ENCODE data around the gene COL6A2.
"Not testable (repeated sequence)": the region's sequence is repeated elsewhere in the genome, so short reads cannot be mapped to it uniquely, and the experiment has no call there.

The COL6A2 gene

DNA sequence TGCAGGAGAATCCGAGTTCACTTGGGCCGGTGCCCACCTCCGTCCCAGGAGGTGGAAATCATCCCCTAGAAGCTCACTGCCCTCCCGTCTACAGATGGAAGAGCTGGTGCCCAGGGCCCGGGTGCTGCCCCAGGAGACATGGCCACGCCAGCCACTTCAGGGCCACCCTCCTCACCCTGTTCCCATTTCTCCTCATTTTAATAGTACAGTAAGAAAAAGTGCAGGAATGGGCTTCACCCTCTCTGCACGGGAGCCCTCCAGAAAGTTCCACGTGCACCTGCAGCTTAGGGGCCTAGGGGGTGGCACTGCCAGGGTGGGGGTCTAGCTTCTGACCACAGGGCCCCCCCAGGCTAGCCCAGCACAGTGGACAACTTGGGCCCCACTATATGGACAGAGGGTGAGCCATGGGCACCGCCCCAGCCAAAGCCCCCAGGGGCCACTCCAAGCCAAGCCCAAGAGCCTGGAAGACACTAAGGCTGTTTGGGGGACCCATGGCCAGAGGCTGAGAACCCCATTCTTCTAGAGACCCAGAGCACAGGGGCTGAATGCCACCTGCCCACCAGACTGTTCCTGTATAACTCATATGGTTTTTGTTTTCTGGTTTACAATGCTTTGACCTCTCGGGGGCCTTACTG is 60.9 kb downstream of the COL6A2 start:
- DNase-seq, result no peak

DNA sequence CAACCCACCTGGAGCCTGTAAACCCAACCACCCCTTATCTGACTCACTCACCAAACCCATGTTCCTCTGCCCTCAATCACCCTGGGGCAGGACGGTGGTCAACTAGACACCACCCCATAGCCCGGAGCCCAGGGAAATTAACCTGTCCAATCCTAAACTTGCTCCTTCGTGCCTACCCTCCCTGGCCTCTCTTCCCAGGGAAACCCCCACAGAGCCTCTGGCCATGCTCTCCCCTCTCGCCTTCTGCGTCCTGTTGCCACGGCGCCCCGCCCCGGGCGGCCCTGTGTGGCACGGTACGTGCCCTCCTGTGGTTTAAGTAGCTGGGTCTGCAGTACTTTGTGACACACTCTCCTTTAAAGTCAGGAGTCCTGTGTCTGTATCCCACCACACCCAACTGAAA is 61.5 kb downstream of the COL6A2 start:
- DNase-seq, result no peak

DNA sequence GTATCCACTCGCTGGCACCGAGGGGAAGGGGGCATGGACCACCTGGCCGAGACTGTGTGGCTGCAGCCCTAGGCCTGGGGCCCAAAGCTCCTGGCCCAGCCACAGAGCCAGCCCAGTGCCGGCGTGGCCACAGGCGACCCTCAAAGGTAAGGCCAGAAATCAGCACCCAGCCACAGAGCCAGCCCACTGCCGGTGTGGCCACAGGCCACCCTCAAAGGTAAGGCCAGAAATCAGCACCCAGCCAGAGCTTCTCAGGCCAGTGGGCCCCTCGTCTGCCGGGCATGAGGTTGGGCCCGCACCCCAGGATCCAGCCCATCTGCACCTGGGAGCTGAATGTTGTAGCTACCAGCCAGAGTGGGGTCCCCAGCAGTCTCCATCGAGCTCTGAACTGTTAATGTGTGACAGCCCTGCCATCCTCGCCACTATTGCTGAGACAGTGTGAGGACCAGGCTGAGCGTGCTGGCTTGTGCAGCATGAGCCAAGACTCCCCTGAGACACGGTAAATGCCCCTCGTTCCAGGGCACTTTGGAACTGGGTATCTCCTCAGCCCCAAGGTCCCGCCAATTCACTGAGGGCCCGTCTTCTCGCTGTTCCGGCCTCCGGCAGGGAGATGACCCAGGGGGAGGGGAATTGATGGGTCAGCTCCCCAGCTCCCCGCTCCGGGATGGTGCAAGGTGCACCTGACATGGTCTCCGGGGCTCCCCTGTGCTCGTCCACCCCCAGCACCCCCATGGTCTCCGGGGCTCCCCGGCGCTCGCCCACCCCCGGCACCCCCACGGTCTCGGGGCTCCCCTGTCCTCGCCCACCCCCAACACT is 62.1 kb downstream of the COL6A2 start:
- no peak for DNase-seq

DNA sequence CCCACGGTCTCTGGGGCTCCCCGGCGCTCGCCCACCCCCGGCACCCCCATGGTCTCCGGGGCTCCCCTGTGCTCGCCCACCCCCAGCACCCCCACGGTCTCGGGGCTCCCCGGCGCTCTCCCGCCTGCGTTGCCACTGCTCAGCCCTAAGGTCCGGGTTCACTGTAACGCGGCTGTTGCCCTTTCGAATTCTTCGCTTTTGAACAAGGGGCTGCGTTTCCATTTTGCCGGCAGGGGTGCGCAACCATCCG is 62.7 kb downstream of the COL6A2 start:
- no peak for DNase-seq

DNA sequence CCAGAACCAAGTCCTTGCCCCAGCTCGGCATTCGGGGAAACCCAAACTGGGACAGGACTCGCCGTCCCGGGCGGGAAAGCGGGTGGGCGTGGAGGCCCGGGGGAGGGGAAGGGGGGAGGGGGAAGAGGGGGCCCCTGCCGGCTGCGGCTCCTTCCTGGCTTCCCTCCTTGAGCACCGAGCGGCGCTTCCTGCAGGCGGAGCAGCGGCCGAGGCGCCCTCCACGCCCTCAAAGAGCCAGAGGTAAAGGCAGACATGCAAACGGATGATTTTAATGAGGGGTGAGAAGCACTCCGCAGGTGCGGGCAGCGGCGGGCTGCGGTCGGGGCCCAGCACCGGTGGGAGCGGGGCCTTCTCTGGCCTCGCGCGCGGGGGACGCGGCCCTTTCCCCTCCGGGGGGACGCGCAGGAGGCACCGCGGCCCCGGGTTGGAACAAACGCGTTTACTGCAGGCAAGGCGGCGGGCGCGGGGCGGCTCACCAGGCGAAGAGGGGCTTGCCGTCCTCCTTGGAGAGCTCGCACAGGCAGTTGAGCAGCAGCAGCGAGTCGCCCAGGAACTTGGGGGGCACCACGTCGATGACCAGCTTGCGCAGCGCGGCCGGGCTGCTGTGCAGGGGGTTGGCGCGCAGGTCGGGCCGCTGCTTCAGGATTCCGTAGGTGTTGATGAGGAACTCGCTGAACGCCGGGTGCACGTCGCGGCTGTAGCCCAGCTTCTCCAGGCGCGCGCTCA is 63.2 kb downstream of the COL6A2 start:
- DNase-seq, result no peak

DNA sequence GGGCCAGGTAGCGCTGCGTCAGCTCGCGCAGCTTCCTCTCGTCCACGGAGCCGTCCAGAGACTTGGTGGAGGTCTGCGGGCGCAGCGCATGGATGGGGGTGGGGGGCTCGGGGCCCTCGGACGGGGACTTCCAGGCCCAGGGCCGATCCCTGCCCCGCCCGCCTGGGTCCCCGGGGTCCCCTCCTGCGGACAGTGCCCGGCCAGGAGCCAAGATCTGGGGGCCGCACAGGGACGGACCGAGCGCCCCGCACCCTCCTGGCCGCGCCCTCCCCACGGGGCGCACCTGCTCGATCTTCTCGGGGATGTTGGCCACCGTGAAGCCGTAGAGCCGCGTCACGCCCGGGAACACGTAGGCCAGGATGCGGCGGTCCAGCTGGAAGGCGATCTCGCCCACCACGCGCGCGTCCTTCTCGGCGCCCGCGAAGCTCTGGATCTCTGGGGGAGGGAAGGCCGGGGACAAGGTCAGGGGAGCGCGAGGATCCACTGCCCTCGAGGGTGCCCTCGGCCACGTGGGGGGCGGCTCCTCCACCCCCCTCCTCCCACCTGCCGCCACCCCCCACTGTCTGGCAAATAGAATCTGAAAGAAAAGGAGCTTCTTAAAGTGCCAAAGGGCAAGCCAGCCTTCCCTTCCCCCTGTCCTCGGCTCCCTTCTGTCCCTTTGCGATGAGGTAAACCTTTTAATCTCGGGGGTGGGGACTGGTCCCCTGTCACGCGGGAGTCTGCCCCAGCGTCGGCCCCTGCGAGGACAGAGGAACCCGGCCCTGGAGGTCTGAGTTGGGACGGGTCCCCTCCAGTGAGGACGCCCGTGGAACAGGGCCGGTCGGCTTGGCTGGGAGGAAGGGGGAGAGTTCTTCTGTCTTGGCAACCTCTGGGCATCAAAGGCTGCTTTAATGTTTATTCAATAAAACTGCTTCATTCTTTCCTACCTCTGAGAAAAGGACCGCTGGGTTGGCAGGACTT is 64.0 kb downstream of the COL6A2 start:
- DNase-seq, result no peak

DNA sequence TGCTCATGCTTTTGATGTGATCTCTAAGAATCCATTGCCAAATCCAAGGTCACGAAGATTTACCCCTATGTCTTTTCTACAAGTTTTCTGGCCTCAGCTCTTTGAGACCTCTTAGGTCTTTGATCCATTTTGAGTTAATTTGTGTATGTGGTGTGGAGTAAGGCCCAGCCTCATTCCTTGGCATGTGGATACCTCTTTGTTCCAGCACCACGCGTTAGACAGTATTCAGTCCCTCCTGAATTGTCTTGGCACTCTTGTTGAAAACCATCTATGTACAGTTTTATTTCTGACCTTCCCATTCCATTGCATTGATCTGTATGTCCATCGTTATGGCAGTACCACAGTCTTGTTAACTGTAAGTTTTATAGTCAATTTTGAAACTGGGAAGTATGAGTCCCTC is 65.5 kb downstream of the COL6A2 start:
- DNase-seq, result no peak

DNA sequence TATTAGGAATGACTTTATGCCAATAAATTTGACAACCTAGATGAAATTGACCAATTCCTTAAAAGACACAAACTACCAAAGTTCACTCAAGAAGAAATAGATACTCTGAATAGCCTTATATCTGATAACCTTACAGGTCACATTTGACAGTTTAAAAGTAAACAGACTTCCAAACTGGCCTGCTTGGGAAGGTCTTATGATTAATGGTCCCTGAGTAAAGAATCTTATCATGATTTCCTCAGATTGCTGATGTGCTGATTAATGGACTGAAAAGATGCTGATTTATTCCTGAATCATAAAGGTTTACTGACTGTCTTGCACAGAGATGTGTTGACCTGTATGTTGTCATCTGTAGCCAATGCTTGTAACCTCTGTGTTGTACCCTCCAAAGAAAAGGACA is 67.2 kb downstream of the COL6A2 start:
- no peak for DNase-seq

DNA sequence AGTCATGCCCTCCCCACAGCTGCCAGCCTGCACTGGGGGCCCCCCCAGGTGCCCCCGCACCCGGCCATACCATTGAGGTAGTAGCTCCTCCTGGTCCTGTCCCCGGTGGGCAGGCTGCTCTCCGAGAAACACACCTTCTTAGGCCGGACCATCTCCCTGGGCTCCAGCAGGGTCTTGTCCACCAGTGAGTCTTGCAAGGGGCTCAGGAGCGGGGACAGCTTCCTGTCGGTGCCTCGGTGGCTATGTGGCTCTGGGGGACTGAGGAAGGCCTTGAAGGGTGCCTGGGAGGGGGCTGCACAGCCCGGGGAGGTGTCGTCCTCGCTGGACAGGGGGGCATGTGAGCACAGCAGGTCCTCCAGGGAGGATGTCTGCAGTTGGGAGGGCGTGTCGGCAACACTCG is 70.3 kb downstream of the COL6A2 start:
- no peak for DNase-seq

DNA sequence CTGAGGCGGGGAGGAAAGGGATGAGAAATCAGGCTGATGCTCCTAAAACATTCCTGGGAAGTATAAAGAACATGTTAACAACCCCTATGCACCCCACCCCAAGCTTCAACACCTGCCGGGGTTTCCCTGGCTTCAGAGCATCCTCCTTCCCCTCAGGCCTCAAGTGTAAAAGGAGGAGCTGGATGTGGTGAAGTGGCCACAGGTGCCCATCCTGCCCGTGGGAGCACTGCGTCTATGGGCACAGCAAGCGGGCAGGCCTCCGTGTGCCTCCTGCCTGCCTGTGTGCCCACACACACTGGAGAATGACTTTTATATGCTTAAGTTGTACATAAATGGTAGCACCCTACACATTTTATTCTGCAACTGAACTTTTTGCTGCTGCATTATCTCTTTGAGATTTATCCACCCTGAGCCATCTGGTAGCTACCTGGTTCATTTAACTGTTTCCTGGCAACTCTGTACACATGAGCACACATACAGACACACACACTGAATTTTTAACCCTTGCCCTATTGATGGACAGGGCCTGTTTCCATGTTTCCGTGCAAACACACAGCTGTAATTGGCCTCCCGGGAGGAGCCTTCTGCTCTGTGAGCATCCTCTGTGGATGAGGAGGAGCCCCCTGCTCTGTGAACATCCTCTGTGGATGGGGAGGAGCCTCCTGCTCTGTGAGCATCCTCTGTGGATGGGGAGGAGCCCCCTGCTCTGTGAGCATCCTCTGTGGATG is 70.9 kb downstream of the COL6A2 start:
- DNase-seq, result no peak

DNA sequence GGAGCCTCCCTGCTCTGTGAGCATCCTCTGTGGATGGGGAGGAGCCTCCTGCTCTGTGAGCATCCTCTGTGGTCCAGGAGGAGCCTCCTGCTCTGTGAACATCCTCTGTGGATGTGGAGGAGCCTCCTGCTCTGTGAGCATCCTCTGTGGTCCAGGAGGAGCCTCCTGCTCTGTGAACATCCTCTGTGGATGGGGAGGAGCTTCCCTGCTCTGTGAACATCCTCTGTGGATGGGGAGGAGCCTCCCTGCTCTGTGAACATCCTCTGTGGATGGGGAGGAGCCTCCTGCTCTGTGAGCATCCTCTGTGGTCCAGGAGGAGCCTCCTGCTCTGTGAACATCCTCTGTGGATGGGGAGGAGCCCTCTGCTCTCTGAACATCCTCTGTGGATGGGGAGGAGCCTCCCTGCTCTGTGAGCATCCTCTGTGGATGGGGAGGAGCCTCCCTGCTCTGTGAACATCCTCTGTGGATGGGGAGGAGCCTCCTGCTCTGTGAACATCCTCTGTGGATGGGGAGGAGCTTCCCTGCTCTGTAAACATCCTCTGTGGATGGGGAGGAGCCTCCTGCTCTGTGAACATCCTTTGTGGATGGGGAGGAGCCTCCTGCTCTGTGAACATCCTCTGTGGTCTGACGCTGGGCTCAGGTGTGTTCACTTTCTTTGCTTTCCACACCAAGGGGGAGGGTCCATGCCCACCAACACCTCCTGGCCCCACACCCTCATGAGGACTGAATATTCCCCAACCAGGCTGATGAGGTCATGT is 72.7 kb downstream of the COL6A2 start:
- DNase-seq, result not testable (repeated sequence)

DNA sequence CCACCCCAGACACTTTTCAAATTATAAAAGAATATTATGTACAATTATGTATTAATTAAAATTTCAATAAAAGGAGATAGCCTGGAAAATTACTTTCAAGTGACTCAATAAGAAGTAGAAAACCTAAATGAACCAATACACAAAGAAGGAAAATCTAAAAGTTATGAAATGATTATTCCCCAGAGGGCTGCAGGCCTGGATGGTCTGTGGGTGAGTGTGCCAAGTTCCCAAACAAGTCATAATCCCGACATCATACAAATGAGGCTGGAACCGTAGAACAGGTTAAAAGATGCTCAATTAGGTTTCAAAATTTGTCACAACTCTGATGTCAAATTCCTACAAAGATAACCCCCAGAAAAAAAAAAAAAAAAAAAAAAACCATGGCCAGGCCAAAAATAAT is 73.7 kb downstream of the COL6A2 start:
- DNase-seq, result no peak

DNA sequence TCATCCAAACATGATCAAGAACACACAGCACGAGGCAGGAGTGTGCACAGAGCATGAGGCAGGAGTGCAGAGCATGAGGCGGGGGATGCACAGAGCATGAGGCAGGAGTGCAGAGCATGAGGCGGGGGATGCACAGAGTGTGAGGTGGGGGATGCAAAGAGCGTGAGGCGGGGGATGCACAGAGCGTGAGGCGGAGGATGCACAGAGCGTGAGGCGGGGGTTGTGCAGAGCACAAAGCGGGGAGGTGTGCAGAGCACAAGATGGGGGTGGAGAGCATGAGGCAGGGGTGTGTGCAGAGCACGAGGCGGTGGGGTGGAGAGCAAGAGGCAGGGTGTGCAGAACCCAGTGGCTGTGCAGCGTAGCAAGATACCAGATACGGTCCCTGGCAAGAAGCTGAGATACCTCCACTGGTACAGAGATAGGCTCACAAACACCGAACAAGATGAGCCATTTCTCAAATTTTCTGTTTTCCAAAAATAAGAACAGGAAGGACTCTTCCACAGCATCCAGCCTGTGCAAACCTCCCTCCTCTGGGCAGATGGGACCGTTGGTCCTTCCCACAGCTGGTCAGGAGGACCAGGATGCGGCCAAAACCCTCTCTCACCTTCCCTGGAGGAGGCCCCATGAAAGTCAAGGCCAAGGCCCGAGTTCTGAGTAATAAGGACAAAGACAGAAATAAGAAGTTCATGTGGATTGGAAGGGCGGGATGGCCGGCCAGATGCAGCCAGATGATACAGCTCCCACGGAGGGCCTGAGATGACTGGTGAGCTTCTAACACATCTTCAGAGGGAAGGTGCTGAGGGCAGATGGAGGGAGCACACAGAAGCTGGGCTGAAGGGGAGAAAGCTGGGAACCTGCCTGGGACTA is 74.3 kb downstream of the COL6A2 start:
- no peak for DNase-seq

DNA sequence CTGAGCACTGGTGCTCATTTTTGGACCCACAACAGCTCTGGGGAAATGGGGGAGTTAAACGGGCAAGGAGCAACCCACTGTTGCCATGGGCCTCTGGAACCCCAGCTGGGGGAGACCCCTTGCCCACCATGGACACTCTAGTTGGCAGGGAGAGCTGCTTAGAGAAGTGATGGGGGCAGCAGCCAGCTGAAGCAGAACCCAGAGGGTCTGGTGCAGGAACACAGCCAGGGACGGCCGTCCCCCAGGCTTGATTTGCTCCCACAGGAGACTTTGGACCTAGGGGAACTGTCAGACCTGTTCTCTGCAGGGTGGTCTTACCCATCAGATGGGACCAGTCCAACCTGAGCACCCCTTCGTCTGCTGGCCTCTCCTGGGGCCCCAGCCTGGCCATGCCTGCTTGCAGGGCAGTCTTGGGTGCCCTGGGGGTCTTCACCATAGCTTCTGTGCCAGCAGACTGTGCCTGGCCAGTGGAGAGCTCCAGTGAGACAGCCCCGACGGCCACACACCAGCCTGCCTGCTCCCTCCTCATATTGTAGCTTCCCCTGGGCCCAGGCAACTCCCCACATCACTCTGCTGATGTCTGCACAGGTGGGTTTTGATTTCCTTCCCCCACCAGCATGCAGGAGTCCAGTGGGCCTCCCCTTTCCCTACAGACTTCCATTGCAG is 75.1 kb downstream of the COL6A2 start:
- no peak for DNase-seq

DNA sequence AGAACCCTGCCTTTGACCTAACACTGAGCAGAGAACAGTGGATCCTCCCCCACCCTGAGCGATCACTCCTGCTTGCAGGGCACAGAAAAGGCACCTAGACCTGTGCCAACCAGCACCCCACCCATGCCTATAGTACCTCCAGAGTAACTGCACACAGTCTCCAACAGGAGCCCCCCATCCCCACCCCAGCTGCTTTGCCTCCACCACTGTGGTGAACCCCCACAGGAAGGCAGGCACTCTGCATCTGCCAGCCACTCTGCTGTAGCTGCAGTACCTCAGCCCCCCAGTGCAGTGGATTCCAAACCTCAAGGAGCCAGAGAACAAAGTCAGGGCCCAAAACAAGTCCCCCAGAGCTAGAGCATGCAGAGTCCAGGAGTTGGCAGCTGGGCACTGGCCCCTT is 75.7 kb downstream of the COL6A2 start:
- no peak for DNase-seq

DNA sequence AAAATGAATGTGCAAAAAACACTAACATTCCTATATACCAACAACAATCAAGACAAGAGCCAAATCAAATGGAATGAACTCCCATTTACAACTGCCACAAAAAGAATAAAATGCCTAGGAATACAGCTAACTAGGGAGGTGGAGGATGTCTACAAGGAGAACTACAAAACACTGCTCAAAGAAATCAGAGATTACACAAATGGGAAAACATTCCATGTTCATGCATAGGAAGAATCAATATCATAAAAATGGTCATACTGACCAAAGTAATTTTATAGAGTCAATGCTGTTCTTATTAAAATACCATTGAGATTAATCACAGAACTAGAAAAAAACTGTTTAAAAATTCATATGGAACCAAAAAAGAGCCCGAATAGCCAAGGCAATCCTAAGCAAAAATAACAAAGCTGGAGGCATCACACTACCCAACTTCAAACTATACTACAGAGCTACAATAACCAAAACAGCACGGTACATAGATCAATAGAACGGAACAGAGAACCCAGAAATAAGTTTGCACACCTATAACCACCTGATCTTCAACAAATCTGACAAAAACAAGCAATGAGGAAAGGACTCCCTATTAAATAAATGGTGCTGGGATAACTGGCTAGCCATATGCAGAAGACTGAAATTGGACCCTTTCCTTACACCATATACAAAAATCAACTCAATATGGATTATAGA is 78.7 kb downstream of the COL6A2 start:
- not testable (repeated sequence) for DNase-seq

DNA sequence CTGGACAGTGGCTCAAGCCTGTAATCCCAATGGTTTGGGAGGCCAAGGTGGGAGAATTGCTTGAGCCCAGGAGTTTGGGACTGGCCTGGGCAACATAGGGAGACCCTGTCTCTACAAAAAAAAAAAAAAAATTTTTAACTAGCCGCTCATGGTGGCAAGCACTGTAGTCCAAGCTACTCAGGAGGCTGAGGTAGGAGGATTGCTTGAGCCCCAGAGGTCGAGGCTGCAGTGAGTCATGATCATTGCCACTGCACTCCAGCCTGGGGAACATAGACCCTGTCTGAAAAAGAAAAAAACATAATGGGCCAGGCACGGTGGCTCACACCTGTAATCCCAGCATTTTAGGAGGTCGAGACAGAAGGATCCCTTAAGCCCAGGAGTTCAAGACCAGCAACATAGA is 81.0 kb downstream of the COL6A2 start:
- DNase-seq, result no peak

Measured in NCI-H1092 treated with DMSO at 0.1 percent for 48 hours (cell line).